NCI-H146 (cell line): ENCODE data around the gene MAS1L.

Experiments
- DNase-seq: peaks from one replicate; lab custom pipeline; 2025; lab: John Stamatoyannopoulos, UW

MAS1L gene

GRCh38 chr6:29487660-29488059 is at the start of gene MAS1L:
TSS of gene MAS1L (minus strand) at chr6:29487956. CDS start at chr6:29487902, 54 bp downstream.
- no peak for DNase-seq

- DNase-seq, result no peak
Measured at GRCh38 chr6:29532320-29532951, 44.7 kb upstream of the MAS1L start.

- no peak for DNase-seq
Measured at GRCh38 chr6:29531668-29532067, 43.9 kb upstream of the MAS1L start.

- no peak for DNase-seq
Measured at GRCh38 chr6:29530671-29531310, 43.0 kb upstream of the MAS1L start.

GRCh38 chr6:29529956-29530355 is 42.2 kb upstream of the MAS1L start:
- DNase-seq, result no peak

- no peak for DNase-seq
Measured at GRCh38 chr6:29528988-29529560, 41.3 kb upstream of the MAS1L start.

- DNase-seq, result no peak
Measured at GRCh38 chr6:29528300-29528931, 40.7 kb upstream of the MAS1L start.

GRCh38 chr6:29527564-29527963 is 39.8 kb upstream of the MAS1L start:
- DNase-seq, result no peak

GRCh38 chr6:29527126-29527525 is 39.4 kb upstream of the MAS1L start:
- DNase-seq, result no peak

GRCh38 chr6:29525311-29525639 is 37.5 kb upstream of the MAS1L start:
- no peak for DNase-seq

GRCh38 chr6:29524444-29525310 is 36.9 kb upstream of the MAS1L start:
- DNase-seq, result no peak

GRCh38 chr6:29524044-29524443 is 36.3 kb upstream of the MAS1L start:
- DNase-seq, result no peak

- DNase-seq, result no peak
Measured at GRCh38 chr6:29522227-29522626, 34.5 kb upstream of the MAS1L start.

GRCh38 chr6:29521006-29521680 is 33.4 kb upstream of the MAS1L start:
- DNase-seq, result no peak

GRCh38 chr6:29520232-29520631 is 32.5 kb upstream of the MAS1L start:
- DNase-seq, result no peak

- DNase-seq, result no peak
Measured at GRCh38 chr6:29519291-29520010, 31.7 kb upstream of the MAS1L start.

GRCh38 chr6:29517728-29518440 is 30.1 kb upstream of the MAS1L start:
- no peak for DNase-seq

- DNase-seq, result no peak
Measured at GRCh38 chr6:29517245-29517644, 29.5 kb upstream of the MAS1L start.

- no peak for DNase-seq
Measured at GRCh38 chr6:29516108-29516507, 28.4 kb upstream of the MAS1L start.

GRCh38 chr6:29510746-29511300 is 23.1 kb upstream of the MAS1L start:
- DNase-seq, result no peak
